Fibroblast of skin of abdomen (primary cell): ENCODE results near the gene MRPL52.

Experiments used
- DNase-seq: peaks from one replicate; pipeline ENCODE4 v3.0.0-alpha.2; 2013

Gene MRPL52

DNA sequence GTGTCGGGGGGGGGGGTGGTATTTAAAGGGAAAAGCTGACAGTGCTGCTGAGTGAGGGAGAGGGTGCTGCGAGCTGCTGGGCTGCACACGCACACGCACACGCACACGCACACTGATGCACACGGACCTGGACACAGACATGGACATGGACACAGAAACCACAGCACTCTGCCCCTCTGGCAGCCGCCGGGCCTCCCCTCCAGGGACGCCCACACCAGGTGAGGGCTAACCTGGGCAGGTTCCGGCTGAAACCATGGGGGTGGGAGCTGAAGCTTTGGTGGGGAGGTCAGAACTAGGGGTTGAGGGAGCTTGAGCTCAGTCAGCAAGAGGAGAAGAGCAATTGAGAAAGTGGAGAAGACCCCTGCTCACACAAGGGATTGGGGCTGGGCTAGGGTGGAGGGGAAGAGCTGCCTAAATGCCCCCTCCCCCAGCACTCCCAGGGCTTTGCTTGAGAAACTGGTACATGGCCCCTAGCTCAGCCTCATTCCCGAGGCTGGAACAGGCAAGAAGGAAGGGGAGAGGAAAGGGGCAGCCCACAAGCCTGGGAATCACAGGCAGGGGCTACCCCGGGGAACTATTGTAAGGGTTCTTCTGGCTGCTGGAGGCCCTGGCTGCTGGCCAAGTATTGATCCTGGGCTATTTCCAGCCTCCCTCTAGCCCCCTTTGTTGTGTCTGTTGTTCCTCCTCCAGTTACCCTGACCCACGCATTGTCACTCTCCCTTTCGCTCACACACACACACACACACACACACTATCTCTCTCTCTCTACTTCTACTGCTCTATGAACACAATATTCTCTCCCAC, 53.7 kb downstream of the MRPL52 start, which contains the start of gene REM2:
TSS of gene REM2 (plus strand) at position 50 of the 804 bp plus-strand sequence. CDS start at position 116, 66 bp downstream.
- no peak for DNase-seq

DNA sequence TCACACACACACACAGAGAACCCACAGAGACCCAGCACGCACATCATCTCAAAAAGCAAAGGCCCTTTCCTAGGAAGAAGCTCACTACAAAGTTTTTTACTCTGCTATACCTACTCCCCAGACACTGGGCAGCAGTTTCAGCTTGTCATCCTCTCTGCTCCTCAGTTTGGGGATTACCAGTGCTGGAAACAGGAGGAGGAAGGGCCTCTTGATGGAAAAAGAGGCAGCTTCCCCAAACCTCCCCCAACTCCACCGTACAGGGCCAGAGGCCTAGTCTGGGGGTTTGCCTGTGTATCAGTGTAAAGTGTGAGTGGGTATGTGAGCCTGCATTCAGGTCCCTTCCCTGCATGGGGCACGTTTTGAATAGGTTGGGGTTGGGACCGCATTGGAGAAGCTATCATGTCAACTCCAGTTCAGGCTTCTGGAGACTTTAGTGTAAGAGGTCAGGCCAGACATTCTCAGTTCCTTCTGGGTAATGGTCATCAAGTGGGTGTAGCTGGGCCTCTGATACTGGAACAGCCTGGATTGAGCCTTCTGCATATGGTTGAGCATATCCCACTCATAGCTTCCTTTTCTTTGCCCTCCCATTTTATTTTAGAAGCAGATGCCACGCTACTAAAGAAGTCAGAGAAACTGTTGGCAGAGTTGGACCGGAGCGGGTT, 54.5 kb downstream of the MRPL52 start:
- no peak for DNase-seq
